SHP77 (cell line): Measurements from ENCODE around the gene ZFYVE19.

Experiments
- DNase-seq, 2 experiments: peaks; one replicate each; lab custom pipeline; 2025; lab: John Stamatoyannopoulos, UW

ZFYVE19 gene

DNA sequence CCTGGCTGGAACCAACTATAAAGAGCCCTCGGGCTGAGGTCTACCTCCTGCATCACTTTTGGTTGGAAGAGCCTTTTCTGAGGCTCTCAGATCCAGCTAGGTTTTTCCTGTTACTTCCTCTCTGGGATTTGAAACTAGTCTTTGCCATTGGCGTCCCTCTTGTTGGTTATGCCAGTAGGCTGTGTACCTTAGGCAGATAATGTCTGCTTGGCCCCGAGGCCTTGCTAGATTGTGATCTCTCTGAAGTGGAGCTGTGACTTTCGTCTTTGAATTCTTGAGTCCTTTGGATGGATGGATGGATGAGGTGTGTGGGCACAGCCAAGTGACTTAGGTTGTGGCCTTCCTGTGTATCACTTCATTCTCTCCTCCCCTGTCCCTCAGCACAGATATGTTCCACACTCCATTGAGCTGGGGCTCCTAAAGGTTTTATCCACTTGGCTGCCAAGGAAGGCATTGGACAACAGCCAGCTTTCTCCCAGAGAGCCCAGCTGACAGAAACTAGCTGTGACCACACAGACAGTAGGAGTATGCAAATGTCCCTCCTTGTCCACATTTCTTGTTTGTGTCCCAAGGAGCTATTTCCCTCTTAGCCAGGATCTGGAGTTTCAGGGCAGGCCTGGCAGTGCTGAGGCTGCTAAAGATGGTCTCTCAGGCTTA is 8.3 kb downstream of the ZFYVE19 start:
- peak in 1 of 2 experiments; percentile 35 for DNase-seq

DNA sequence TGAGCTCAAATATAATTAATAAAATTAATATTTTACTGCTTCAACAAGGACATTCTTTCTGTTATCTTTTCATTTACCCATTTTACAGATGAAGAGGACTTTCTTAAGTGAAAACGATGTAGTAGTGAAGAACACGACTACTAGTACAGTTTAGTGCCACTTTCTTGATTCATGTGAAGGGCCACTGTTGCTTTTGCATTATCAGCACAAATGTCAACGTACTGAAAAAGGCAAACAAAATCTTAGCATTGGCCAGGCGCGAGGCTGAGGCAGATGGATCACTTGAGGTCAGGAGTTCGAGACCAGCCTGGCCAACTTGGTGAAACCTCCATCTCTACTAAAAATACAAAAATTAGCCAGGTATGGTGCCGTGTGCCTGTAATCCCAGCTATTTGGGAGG is 12.2 kb downstream of the ZFYVE19 start:
- no peak for DNase-seq

DNA sequence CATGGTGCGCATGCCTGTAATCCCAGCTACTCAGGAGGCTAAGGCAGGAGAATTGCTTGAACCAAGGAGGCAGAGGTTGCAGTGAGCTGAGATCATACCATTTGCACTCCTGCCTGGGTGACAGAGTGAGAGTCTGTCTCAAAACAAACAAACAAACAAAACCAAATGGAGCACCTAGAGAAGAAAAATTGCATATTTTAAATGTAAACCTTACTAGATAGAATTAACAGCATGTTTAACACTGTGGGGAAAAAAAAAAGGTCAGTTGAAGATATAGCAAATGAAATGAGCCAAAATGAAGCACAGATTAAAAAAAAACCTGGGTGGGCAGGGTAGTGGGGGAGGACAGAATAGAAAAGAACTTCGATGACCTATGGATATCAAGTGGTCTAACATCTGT is 14.3 kb downstream of the ZFYVE19 start:
- no peak for DNase-seq

DNA sequence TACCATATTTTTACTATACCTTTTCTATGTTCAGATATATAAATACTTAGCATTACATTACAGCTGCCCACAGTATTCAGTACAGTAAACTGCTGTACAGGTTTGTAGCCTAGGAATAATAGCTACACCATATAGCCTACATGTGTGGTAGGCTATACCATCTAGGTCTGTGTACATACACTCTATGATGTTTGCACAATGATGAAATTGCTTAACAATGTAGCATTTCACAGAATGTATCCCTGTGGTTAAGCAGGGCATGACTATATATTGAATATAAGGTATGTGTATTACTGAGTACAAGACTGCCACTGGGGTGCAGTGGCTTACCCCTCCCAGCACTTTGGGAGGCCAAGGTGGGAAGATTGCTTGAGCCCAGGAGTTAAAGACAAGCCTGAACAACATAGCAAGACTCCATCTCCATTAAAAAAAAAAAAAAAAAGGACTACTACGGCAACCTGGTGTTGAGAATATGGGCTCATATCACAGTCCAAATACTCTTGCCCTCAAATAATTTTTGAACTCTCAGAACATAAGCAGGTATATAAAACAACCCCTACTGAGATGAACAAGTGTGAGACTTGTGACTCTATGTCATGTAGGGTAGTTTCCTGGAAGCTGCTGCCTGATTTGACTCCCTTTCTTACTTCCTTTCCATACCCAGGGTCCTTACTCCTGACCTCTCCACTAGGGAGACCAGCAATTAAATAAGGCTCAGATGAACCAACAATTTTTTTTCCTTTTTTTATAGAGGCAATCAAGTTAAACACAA is 16.9 kb downstream of the ZFYVE19 start:
- no peak for DNase-seq

DNA sequence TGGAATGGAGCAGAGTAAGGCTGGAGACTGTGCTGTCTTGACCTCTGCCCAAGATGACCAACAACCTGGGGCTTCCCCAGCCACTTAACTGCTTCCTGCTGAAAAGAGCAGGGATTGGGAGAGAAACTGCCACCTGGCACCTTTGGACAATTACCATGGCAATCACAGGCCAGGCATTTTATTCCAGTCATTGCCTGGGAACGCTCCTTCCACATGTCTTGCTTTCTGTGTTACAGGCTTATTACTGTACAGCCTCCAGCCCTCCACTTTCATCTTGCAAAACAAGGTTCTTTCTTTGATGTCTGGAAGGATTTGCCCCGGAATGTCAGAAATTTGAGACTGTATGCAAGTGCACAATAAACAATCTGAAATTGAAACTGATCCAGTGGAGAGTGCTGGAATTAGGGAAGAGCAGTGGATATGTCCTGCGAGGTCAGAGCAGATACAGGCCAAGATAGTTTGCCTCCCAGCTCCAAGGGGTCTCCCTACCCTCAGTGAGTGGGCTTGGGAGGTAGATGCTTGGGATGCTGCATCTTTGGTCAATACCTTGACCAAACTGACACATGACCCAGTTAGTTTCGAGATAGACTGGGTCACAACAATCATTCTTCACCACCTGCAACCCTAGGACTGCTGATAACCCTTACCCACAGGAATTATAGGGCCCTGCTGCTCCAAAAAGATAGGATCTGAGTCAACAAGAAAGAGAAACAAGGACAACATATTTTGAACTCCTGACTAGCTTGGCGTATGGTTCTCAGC is 19.0 kb downstream of the ZFYVE19 start:
- no peak for DNase-seq

DNA sequence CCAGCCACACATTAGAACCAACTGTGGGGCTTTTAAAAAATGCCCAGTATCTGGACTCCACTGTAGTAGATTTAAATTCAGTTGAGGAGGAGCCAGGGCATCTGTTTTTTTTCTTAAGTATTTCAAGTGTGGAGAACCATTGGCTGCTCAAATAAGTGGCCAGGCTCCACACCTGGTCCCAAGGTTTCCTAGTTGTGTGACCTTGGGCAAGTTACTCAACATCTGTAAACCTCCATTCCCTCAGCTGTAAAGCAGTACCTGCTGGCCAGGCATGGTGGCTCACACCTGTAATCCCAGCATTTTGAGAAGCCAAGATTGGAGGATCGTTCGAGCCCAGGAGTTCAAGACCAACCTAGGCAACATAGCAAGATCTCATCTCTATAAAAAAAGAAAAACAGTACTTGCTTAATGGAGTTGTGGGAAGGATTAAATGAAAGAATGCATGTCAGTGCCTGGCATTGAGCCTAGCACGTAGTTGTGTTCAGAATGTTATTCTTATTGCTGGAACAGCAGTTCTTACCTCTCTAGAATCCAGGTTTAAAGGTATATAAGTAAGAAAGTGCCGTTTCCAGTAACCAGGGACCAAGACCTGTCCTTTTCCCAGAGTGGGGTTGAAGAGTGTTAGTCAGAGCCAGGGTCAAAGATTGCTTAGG is 19.7 kb downstream of the ZFYVE19 start:
- no peak for DNase-seq

DNA sequence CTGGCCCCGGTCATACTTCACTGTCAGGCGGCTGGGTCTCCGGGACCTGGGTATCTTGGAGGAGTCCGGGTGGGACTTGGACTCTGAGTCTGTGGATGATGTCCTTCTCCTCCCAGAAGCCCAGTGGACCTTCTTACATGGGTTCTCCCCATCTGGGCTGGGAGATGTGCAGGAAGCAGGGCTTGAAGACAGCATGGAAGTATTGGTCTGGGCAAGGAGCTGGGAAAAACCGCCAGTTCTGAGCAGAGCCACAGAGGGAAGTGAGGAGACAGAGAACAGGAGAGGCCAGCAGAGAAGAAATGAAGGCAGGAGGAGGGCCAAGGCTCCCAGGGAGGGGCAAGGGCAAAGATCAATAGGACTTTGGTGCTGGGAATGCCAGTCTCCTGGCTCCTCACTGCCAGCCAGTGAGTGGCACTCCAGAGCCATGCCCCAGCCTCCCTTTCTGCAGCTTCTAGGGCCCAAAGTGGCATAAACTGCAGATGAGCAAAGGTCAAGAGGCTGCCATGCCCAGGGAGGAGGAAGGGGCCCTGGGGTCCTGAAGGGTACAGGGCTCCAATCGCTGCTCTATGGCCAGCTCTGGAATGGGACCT is 21.7 kb downstream of the ZFYVE19 start, which contains the start of gene PPP1R14D:
Gene PPP1R14D, minus strand, starts transcription at position 262 of the 590 bp plus-strand sequence. Its CDS starts 67 bp downstream, at position 195.
- DNase-seq = no peak

DNA sequence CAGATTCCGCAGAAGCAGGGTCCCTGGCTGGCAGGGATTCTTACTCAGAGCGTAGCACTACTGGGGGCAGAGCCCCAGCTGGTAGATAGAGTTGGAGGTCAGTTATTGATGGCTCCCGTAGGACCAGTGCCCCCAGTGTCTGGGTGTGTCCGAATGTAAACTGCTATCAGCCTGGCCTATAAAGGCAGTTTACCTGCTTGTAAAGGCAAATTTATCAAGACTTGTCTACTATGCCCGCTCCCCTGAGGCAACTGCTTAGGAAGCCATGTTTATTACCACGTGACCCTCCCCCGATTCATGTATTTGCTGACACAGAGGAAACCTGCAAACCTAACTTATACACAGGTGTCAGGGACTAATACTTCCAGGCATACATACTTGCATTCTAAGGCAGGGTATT is 22.2 kb downstream of the ZFYVE19 start:
- DNase-seq = no peak

DNA sequence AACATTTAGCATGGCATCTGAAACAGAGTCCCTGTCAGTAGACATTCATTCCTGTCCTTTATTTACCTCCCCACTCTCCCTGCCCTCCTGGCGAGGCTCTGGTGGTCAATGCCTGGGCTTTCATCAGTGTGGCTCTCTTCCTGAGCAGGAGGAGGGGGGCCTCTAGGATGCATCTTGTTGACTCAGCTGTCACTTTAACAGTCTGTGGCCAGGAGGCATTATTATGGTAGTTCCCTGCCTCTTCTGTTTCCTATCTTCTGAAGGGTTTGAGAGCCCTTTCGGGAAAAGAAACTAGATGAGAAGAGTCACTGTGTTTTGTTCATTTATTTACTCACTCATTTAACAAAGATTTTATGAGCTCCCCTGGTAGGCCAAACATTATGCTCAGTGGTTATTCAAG is 24.0 kb downstream of the ZFYVE19 start:
- peak; percentile 95 to 96 for DNase-seq

DNA sequence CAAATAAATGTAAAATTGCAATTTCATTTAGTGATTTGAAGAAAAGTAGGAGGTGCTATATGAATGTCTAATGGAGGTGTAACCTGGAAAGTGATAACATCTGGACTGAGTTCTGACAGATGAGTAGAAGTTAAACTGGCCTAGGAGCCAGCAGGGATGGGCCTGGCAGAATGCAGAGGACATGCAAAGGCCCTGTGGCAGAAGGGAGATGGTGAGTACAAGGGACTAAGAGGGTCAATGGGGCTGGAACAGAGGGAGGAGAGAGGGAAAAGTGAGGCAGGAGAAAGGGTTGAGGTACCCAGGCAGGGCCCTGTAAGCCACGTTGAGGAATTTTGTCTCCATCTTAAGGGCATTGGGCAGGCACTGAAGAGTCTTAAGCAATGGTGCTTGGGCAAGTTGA is 25.0 kb downstream of the ZFYVE19 start:
- DNase-seq = no peak

DNA sequence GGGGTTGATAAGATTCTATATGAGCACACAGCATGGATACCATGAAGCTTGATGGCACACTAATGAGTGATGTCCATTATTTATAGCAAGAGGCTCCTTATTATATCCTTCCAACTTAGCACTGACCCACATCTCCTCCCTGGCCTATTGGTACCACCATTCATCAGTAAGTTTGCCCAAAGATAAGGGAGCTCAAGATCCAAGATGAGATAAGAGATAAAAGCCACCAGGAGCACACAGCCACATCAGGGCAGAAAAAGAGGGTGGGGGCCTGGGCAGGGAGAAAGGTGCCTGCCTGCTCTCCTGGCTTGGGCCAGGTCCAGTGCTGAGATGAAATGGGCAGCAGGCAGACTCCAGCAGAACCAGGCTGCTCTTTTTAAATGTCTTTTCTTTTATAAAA is 26.0 kb downstream of the ZFYVE19 start:
- no peak for DNase-seq

DNA sequence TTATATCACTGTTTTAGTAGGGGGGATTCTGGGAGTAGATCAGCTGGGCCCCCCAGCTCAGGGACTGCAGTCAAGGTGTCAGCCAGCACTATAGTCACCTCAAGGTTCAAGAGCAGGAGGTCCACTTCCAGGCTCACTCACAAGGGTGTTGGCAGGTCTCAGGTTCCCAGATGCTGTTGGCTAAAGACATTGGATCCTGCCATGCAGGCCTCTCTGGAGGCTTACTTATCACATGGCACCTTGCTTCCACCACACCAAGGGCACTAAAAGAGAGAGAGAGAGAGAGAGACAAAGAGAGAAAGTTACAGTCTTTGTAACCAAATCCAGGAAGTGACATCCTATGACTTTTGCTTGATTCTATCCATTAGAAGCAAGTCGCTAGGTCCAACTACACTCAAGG is 29.1 kb downstream of the ZFYVE19 start:
- no peak for DNase-seq

DNA sequence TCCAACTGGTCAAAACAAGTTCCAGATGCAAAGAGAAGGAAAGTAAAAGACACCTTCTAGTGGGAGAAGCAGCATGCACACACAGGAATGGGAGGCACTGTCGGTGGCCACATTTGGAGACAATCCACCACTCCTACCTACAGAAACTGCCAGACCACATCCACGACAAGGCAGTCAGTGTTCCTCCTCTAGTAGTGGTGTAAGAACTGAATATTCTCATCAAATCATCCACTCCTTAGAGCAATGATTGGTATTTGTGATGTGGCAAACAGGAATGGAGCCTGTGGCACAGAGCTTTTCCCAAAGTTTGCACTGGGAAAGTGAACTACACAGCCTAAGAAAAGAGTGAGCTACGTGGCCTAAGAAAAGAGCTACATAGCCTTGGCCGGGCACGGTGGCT is 31.9 kb downstream of the ZFYVE19 start:
- no peak for DNase-seq

DNA sequence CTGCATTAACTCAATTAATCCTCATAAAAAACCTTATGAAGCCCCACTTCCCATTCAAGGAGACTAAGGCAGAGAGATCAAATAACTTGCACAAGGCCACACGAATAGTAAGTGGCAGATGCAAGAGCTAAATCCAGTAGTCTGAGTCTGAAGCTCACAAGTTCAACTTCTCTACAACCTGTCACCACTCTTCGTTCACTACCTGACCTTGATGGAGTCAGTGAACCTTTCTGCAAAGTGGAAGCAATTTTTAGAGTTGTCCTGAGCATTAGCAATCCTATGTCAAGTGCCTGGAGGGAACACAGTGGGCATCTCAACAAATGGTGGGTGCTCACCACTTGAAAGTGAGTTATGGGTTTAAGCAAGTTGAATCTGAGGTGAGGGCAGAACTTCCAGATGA is 34.9 kb downstream of the ZFYVE19 start:
- no peak for DNase-seq

DNA sequence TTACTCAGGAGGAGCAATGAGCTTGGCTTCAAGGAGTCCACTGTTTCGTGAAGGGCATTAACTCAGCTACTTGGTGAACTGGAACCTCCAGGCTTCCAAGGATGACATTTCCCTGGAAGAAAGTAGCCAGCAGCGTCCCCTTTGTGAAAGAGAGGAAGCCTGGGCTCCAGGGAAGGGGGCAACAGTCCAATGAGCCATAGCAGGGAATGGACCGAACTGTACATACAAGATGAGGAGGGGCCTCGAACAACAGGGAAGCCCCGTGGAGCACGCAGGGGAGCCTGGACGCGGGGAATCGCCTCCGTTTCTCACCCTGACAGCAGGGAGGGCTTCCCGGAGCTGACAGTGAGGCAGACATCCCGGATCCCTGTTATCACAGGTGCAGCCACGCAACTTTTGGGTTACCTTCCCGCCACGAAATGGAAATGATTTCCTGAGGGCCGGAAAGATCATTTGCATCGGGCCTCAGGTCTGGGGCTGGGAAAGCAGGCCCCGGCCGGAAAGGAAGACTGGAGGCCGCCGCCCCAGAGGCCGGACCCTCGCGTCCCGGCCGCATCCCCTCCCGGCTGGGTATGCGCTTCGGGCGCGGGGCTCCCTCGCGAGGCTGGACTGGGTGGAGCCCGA is 36.5 kb downstream of the ZFYVE19 start:
- no peak for DNase-seq

DNA sequence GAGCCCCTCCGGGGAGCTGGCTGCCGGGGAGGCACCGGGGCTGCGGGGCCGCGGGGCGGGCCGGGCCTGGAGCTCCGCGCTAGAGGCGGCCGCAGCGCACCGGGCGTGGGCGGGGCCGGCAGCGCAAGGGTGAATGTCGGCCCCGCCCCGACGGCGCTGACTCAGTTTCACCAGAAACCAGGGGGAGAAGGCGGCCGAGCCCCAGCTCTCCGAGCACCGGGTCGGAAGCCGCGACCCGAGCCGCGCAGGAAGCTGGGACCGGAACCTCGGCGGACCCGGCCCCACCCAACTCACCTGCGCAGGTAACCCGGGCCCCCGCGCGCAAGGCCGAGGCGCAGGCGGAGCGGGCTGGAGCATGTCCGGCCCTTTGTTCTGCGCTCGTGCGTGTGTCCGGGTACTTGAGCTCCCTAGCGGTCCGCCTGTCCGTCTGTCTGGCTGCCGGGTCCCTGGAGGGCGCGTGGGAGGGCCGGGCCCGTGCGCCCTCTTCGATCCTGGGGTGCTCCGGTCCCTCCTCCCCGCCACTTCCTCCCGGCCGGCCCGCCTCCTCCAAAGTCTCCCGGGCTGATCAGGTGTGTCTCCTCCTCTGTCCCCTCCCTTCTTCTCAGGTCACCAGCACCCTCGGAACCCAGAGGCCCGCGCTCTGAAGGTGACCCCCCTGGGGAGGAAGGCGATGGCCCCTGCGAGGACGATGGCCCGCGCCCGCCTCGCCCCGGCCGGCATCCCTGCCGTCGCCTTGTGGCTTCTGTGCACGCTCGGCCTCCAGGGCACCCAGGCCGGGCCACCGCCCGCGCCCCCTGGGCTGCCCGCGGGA is 37.2 kb downstream of the ZFYVE19 start, which contains the start of gene SPINT1:
Gene SPINT1, plus strand, starts transcription at position 164 of the 811 bp plus-strand sequence. Its CDS starts 507 bp downstream, at position 671.
- DNase-seq = no peak

DNA sequence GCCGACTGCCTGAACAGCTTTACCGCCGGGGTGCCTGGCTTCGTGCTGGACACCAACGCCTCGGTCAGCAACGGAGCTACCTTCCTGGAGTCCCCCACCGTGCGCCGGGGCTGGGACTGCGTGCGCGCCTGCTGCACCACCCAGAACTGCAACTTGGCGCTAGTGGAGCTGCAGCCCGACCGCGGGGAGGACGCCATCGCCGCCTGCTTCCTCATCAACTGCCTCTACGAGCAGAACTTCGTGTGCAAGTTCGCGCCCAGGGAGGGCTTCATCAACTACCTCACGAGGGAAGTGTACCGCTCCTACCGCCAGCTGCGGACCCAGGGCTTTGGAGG is 37.8 kb downstream of the ZFYVE19 start:
- no peak for DNase-seq

DNA sequence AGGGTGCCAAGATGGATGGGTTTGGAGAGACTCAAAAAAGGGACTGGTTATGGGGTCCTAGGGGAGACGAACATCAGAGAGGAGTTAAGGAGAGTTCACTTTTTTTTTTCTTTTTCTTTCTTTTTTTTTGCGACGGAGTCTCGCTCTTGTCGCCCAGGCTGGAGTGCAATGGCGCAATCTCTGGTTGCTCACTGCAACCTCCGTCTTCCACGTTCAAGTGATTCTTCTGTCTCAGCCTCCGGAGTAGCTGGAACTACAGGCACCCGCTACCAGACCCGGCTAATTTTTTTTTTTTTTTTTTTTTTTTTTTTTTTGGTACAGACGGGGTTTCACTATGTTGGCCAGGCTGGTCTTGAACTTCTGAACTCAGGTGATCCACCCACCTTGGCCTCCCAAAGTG is 38.1 kb downstream of the ZFYVE19 start:
- no peak for DNase-seq

DNA sequence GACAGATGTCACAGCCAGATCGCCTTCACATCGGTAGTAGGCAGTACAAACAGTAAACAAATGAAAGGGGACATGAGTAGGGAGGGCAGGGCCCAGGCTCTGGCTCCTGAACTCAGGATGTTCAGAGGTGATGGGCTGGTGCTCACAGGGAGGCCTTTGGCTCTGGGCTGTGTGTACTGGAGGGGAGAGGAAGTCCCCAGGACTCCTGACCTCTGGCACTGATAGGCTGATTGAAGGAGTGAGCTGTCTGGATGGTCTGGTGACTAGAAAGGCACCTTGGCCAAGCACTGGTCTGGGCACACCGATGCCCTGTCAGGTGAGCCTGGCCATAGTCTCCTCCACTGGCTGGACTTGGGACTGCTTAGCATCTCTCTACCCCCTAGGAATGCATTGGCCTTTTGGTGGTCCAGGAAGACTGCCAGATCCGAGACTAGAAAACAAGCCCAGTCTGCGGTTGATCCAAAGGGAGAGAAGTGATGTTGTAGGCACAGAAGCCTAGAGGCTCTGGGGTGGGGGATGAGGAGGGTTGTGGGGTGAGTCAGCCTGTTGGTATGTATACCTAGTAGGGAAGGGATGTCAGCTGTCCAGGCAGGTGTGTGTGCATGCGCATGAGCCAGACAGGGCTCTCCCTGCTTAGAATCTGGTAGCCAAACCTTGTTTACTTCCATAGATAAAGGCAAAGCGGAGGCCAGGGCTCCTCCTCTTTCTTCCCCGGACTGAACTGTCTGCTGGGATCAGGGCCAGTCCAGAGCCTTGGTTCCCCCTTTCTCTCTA is 38.8 kb downstream of the ZFYVE19 start:
- peak in 1 of 2 experiments; percentile 60 for DNase-seq

DNA sequence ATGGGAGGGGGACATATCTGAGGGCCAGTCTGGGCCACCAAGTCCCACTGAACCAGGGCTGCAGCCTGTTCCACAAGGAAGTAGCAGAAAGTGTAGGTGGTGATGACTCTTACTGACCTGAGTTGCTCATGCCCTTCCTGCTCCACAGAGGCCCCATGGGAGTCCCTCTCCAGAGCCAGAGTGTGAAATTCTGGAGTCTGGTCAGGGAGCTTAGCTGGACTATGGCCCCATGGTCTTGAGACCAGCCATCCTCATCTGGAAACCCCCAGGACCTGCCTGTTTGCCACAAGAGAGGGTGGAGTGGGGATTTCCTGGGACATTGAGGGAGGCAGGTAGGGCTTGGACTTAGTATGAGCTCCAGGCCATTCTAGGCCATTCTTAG is 39.9 kb downstream of the ZFYVE19 start:
- DNase-seq = no peak
